Myocyte (in vitro differentiated cells): ENCODE measurements around the gene ZNF600. TPM values are rescaled to one million over a fixed set of nuclear protein-coding genes. Genes with fewer than 3 reads are reported as not detected.
A peak's percentile ranks its signal among the peaks of the same experiment; 100 is the strongest.
"Not testable (repeated sequence)": the region's sequence is repeated elsewhere in the genome, so short reads cannot be mapped to it uniquely, and the experiment has no call there.

Source experiments
- DNase-seq: peaks from one replicate; pipeline ENCODE4 v3.0.0-alpha.2; 2012; ENCODE audit warnings: low read depth
- total RNA-seq: library from RNA; depleted of rRNA; stranded (reverse); fragments of >200 nt; gene quantifications from 2 replicates; pipeline ENCODE4 v1.2.3, GENCODE V29; 2014

The ZNF600 gene
- total RNA-seq, 1 donor from 2014 or later, result 2.4 TPM

- no peak for DNase-seq
Measured at GRCh38 chr19:52742516-52742915, 44.1 kb downstream of the ZNF600 start.

GRCh38 chr19:52741951-52742485, 44.6 kb downstream of the ZNF600 start:
- no peak for DNase-seq

GRCh38 chr19:52741371-52741770, 45.2 kb downstream of the ZNF600 start:
- DNase-seq, result not testable (repeated sequence)

GRCh38 chr19:52739576-52739975, 47.0 kb downstream of the ZNF600 start:
- DNase-seq, result no peak

- DNase-seq, result no peak
Measured at GRCh38 chr19:52735734-52736133, 50.9 kb downstream of the ZNF600 start.

GRCh38 chr19:52734893-52735661, 51.5 kb downstream of the ZNF600 start, which contains the start of gene ZNF611:
ZNF611 (minus strand) TSS chr19:52735044; CDS start chr19:52715894, 19,150 bp downstream.
- DNase-seq, result peak; percentile 95

GRCh38 chr19:52734331-52734892, 52.2 kb downstream of the ZNF600 start:
- DNase-seq, result peak; percentile 11

- not testable (repeated sequence) for DNase-seq
Measured at GRCh38 chr19:52726051-52726450, 60.5 kb downstream of the ZNF600 start.

GRCh38 chr19:52725528-52725961, 61.0 kb downstream of the ZNF600 start:
- DNase-seq, result no peak

- DNase-seq, result no peak
Measured at GRCh38 chr19:52724701-52725514, 61.7 kb downstream of the ZNF600 start.

- DNase-seq, result not testable (repeated sequence)
Measured at GRCh38 chr19:52723907-52724598, 62.5 kb downstream of the ZNF600 start.

- peak; percentile 2 for DNase-seq
Measured at GRCh38 chr19:52722062-52723003, 64.3 kb downstream of the ZNF600 start.

- DNase-seq, result not testable (repeated sequence)
Measured at GRCh38 chr19:52720541-52720940, 66.0 kb downstream of the ZNF600 start.

- DNase-seq, result no peak
Measured at GRCh38 chr19:52716522-52716921, 70.1 kb downstream of the ZNF600 start.

GRCh38 chr19:52715902-52716301, 70.7 kb downstream of the ZNF600 start:
- not testable (repeated sequence) for DNase-seq

- DNase-seq, result not testable (repeated sequence)
Measured at GRCh38 chr19:52715330-52715729, 71.3 kb downstream of the ZNF600 start.
